Astrocyte (in vitro differentiated cells and primary cell): ENCODE results near the gene MTO1.

Experiments
- EZH2 ChIP-seq: IDR thresholded peaks from 2 replicates; pipeline ENCODE4 v1.6.1; 2012; ENCODE audit warnings: mild to moderate bottlenecking, low read length, inconsistent platforms; ENCODE audit not compliant: insufficient read depth
- TF ChIP-seq, protein P1 (sequence below): IDR thresholded peaks from 2 replicates; pipeline ENCODE4 v1.5.1; 2011; ENCODE audit warnings: low read depth, mild to moderate bottlenecking, inconsistent platforms, low read length, moderate library complexity; ENCODE audit not compliant: insufficient read depth

GRCh38 chr6:73521351-73521985 lies 59.9 kb downstream of the MTO1 start:
- TF ChIP-seq, protein P1, sequence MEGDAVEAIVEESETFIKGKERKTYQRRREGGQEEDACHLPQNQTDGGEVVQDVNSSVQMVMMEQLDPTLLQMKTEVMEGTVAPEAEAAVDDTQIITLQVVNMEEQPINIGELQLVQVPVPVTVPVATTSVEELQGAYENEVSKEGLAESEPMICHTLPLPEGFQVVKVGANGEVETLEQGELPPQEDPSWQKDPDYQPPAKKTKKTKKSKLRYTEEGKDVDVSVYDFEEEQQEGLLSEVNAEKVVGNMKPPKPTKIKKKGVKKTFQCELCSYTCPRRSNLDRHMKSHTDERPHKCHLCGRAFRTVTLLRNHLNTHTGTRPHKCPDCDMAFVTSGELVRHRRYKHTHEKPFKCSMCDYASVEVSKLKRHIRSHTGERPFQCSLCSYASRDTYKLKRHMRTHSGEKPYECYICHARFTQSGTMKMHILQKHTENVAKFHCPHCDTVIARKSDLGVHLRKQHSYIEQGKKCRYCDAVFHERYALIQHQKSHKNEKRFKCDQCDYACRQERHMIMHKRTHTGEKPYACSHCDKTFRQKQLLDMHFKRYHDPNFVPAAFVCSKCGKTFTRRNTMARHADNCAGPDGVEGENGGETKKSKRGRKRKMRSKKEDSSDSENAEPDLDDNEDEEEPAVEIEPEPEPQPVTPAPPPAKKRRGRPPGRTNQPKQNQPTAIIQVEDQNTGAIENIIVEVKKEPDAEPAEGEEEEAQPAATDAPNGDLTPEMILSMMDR, result no peak
- no peak for TF ChIP-seq EZH2
